Right lobe of liver (tissue), 4 donors: ENCODE results near the gene CANT1.

ENCODE experiments used
- CTCF ChIP-seq, 4 donors: fragments of 200-600 bp in 3 of 4; fragments of 450-650 bp in 1 of 4; IDR thresholded peaks; one replicate each; pipeline versions ENCODE4 v1.5.1 to v1.8.0; 2016 to 2022; ENCODE audit warnings: antibody characterized with exemption in 4 of 4, mild to moderate bottlenecking in 2 of 4
- POLR2A ChIP-seq: fragments of 450-650 bp; IDR thresholded peaks from one replicate; pipeline ENCODE4 v1.6.1; 2017; ENCODE audit warnings: antibody characterized with exemption, mild to moderate bottlenecking
- donor health status: DM: no; HTN: no; CAD: no.
- donor health status: DM: no; HTN: no; CAD: no.
- donor health status: DM: no; HTN: yes; CAD: no.

GRCh38 chr17:79012563-79013134 is 3.1 kb upstream of the CANT1 start:
- TF ChIP-seq CTCF (IDR thresholded peaks at IDR 0.05) (no peak), POLR2A (no peak)
